IPS-20b (cell line): ENCODE data around the gene HMGXB4.
A peak's percentile ranks its signal among the peaks of the same experiment; 100 is the strongest.

Experiments used
- H3K27ac ChIP-seq: one replicate; pipeline ENCODE4 v1.5.1; 2013; ENCODE audit warnings: low read length
- H3K27me3 ChIP-seq: 2 replicates; pipeline ENCODE4 v1.6.1; 2013; ENCODE audit warnings: mild to moderate bottlenecking, low read length, inconsistent platforms; ENCODE audit not compliant: insufficient read depth
- H3K36me3 ChIP-seq: 2 replicates; pipeline ENCODE4 v1.6.1; 2013; ENCODE audit warnings: low read depth, mild to moderate bottlenecking, inconsistent platforms, low read length, moderate library complexity; ENCODE audit not compliant: insufficient read depth
- H3K4me1 ChIP-seq: 2 replicates; pipeline ENCODE4 v1.6.1; 2013; ENCODE audit warnings: mild to moderate bottlenecking, control low read depth, inconsistent platforms, low read length, moderate library complexity; ENCODE audit not compliant: insufficient read depth
- H3K4me3 ChIP-seq: 2 replicates; pipeline ENCODE4 v1.5.1; 2013; ENCODE audit warnings: mild to moderate bottlenecking, low read length, inconsistent platforms
- H3K9ac ChIP-seq: 2 replicates; pipeline ENCODE4 v1.6.1; 2013; ENCODE audit warnings: low read depth, mild to moderate bottlenecking, inconsistent platforms, low read length, moderate library complexity
- H3K9me3 ChIP-seq: 2 replicates; pipeline ENCODE4 v1.6.1; 2013; ENCODE audit warnings: mild to moderate bottlenecking, low read depth, low read length, inconsistent platforms; ENCODE audit not compliant: insufficient read depth

HMGXB4 gene

DNA sequence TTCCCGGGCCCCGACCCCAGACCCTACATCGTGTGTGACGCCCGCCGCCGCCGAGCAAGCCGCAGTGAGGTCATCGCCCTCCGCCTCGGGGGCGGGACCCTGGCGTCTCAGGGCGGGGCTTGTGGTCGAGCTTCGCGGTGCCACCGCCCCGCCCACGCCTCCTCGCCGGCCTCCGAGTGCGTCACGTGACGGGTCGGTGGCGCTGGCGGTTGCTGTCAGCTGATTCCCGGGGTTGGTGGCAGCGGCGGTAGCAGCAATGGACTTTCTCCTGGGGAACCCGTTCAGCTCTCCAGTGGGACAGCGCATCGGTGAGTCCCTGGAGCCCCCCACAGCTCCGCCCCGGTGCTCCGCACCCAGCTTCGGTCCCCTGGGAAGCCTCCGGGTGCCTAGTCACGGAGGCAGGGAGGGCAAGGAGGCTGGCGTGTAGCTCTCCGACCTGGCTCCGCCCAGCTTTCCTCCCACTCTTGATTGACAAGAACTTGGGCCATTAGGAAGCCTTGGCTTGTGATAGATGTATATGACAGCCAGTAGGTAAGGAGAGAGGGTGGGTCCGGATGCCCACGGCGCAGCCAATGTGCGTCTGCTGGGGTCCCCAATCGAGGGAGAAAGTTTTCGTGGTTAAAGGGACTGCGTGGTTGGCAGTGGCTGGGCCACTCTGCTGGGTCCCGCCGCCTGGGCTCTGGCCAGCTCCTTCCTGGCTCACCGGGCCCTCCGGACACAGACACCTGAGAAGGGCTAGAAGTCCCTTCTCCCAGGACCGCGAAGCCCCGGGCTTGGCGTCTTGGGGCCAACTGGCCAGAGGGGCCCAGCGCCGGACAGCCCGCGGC is 42.6 kb downstream of the HMGXB4 start, which contains the start of gene TOM1:
Gene TOM1, plus strand, starts transcription at position 222 of the 827 bp plus-strand sequence. Its CDS starts 35 bp downstream, at position 257.
- peak within 1 kb of the TSS; percentile 48 for H3K27ac ChIP-seq
- H3K9me3 ChIP-seq, result no peaks in the 10 kb centered on the region
- H3K36me3 ChIP-seq, result peaks cover 23% of the 10 kb centered on the region

GRCh38 chr22:35301372-35301874 is 44.1 kb downstream of the HMGXB4 start:
- Histone ChIP-seq H3K9ac (no peak overlapping the region), H3K27ac (no peak overlapping the region), H3K36me3 (peaks cover 7% of the 10 kb centered on the region; the same call in 1 of the 2 replicates), H3K4me1 (no peaks in the 10 kb centered on the region), H3K9me3 (no peaks in the 10 kb centered on the region), H3K27me3 (no peaks in the 10 kb centered on the region), H3K4me3 (no peak overlapping the region)

More for the DNA sequence above, 42.6 kb downstream of the HMGXB4 start, which contains the start of gene TOM1:
- Histone ChIP-seq H3K4me3 (peak within 1 kb of the TSS; percentile 84), H3K9ac (peak within 1 kb of the TSS; percentile 76; the same call in 1 of the 2 replicates), H3K4me1 (no peaks in the 10 kb centered on the region), H3K27me3 (no peaks in the 10 kb centered on the region)

DNA sequence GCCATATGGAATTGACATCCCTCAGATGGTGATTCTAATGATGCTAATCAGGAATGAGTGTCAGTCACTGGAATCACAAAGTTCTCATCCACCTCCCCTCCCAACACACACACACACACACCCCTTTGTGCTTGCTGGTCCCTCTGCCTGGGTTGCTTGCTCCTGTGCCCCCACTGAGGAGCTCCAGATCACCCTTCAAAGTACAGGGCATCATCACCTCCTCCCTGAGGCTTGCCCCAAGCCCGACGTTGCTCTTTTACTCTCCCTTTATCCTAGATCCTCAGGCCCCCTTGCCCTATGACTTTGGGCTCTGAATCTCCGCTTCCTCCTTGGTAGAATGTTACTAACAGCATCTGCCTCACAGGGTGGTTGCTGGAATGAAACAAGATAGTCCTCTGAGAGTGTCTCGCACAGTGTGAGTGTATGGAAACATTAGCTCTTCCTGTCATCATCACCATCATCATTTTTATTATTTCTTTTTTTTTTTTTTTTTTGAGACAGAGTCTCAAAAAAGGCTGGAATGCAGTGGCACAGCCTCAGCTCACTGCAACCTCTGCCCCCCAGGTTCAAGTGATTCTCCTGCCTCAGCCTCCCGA is 45.8 kb downstream of the HMGXB4 start:
- Histone ChIP-seq H3K36me3 (no peaks in the 10 kb centered on the region), H3K27ac (no peak overlapping the region), H3K4me1 (no peaks in the 10 kb centered on the region), H3K9me3 (no peaks in the 10 kb centered on the region), H3K9ac (no peak overlapping the region), H3K4me3 (no peak overlapping the region), H3K27me3 (no peaks in the 10 kb centered on the region)

GRCh38 chr22:35305525-35306070 is 48.3 kb downstream of the HMGXB4 start:
- Histone ChIP-seq H3K4me3 (no peak overlapping the region), H3K27ac (no peak overlapping the region), H3K9ac (no peak overlapping the region), H3K36me3 (no peaks in the 10 kb centered on the region), H3K27me3 (no peaks in the 10 kb centered on the region), H3K4me1 (no peaks in the 10 kb centered on the region), H3K9me3 (no peaks in the 10 kb centered on the region)

DNA sequence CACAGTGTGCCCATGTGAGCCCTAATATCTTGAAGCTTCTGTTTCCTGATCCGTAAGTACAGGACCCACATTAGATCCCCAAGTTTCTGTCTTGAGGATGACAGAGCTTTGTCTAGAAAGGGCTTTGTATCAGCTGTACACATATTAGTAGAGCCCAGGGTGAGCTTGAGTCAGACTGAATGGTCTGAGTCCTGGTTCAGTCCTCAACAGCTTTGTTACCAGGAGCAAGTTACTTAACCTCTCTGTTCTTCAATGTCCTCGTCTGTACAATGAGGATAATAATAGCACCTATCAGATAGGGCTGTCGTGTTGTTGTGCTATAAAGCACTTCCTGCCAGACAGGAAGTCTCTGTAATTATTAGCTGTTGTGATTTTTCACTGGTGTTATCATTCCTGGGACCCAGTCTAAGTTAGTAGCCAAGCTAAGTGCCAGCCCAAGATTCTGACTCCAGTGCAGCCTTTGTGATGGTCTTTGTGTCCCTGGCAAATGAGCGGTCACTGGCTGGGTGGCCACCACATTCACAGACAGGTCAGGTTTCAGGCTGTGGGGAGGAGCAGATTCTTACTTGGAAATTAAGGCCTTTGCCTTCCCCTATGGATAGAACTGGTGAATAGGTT is 49.2 kb downstream of the HMGXB4 start:
- no peaks in the 10 kb centered on the region for H3K9me3 ChIP-seq
- no peak overlapping the region for H3K27ac ChIP-seq
- no peaks in the 10 kb centered on the region for H3K36me3 ChIP-seq
- no peaks in the 10 kb centered on the region for H3K4me1 ChIP-seq
- no peaks in the 10 kb centered on the region for H3K27me3 ChIP-seq
- no peak overlapping the region for H3K9ac ChIP-seq
- H3K4me3 ChIP-seq, result no peak overlapping the region

DNA sequence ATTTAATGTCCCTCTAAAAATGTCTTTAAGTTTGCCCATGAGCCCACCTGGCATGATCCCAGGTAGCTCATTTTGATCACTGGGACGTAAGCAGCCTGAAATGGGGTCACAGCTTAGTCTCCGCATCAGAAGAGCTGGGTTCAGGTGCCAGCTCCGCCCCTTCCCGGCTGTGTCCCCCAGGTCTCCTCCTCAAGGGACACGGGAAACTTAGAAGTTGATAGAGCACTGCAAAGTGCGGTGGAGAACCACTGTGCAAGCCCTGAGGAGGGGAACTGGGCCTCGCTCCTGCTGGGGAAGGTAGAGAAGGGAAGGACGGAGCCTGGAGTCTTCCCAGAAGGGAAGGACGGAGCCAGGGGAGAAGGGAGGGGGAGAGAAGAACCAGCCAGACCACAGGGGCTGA is 50.1 kb downstream of the HMGXB4 start:
- Histone ChIP-seq H3K4me3 (no peak overlapping the region), H3K4me1 (no peaks in the 10 kb centered on the region), H3K9ac (no peak overlapping the region), H3K27ac (no peak overlapping the region), H3K9me3 (no peaks in the 10 kb centered on the region), H3K36me3 (no peaks in the 10 kb centered on the region), H3K27me3 (no peaks in the 10 kb centered on the region)

DNA sequence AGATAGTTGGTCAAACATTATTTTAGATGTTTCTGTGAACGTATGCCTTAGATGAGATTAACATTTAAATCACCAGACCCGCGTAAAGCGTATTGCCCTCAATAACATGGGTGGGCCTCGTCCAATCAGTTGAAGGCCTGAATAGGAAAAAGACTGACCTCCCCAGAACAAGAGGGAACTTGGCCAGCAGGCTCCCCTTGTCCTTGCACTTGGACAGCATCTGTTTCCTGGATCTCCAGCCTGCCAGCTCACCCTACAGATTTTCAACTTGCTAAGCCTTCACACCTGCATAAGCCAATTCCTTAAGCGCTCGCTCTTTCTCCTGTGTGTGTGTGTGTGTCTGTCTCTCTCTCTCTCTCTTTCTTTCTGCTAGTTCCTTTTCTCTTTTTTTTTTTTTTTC is 50.6 kb downstream of the HMGXB4 start:
- no peaks in the 10 kb centered on the region for H3K4me1 ChIP-seq
- H3K27ac ChIP-seq, result no peak overlapping the region
- H3K9ac ChIP-seq, result no peak overlapping the region
- no peak overlapping the region for H3K4me3 ChIP-seq
- H3K27me3 ChIP-seq, result no peaks in the 10 kb centered on the region
- H3K9me3 ChIP-seq, result no peaks in the 10 kb centered on the region
- no peaks in the 10 kb centered on the region for H3K36me3 ChIP-seq

DNA sequence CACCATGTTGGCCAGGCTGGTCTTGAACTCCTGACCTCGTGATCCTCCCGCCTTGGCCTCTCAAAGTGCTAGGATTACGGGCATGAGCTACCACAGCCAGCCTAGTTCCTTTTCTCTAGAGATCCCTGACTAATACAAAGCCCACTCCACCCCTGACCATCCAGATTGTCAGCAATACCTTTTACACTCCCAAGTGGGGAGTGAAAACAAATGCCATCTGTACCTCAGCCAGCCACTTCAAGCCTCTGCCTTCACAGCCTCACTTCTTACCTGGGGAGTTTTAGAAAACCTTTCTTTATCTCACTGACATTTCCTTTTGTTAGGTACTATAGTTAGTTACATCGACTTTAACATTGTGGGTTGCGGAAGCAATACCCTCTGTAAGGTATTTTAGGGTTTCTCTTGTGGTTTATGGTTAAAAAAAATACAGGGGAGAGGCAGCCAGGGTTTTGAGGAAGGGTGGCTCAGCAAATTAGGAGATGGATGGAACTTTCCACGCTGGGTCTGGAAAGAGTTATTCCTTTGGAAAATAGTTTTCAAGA is 51.3 kb downstream of the HMGXB4 start:
- Histone ChIP-seq H3K36me3 (no peaks in the 10 kb centered on the region), H3K9ac (no peak overlapping the region), H3K4me1 (no peaks in the 10 kb centered on the region), H3K27me3 (no peaks in the 10 kb centered on the region), H3K9me3 (no peaks in the 10 kb centered on the region), H3K4me3 (no peak overlapping the region), H3K27ac (no peak overlapping the region)

DNA sequence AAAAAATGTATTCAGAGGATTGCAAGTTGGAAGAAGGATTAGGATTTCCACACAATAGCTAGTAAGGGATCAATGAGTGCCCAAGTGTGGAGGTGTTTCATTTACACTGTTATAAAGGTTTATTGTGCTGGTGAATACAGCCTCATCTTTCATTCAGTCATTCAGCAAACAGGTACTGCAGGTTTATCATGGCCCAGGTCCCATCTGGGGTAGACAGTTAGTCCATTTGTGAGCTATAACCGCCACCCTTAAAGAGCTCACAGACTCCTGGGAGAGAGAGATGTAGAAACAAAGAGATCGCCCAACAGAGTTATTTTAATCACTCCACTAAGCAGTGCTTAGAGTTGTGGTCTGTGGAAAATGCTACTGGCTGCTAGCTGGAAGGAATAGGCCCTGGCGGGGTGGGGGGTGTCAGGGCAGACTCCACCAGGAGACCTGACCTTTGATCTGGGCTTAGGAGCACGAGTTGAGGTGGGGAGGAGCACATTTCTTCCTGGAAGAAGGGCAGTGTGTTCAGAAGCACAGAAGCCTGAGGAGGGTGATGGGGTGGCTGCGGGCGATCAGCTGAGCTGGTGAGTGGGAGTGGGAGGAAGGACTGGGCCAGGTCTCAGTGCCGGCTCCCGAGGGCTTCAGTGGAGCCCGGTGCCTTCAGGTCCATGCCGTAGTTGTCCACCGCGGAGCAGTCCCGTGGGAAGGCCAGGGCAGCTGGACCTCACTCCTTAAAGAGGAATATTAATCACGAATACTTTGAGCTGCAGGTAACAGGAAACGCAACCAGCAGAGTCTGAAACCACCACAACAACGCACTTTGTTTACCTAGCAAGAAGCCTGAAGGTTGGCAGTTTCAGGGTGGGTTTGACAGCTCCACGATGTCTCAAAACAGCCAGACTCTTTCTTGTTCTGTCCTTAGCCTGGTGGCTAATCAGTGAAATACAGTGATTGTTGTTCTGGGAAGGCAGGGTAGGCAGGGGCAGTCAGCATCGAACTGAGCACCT is 53.6 kb downstream of the HMGXB4 start:
- H3K4me1 ChIP-seq, result no peaks in the 10 kb centered on the region
- no peak overlapping the region for H3K9ac ChIP-seq
- H3K27me3 ChIP-seq, result no peaks in the 10 kb centered on the region
- no peak overlapping the region for H3K27ac ChIP-seq
- H3K36me3 ChIP-seq, result no peaks in the 10 kb centered on the region
- no peaks in the 10 kb centered on the region for H3K9me3 ChIP-seq
- H3K4me3 ChIP-seq, result no peak overlapping the region

DNA sequence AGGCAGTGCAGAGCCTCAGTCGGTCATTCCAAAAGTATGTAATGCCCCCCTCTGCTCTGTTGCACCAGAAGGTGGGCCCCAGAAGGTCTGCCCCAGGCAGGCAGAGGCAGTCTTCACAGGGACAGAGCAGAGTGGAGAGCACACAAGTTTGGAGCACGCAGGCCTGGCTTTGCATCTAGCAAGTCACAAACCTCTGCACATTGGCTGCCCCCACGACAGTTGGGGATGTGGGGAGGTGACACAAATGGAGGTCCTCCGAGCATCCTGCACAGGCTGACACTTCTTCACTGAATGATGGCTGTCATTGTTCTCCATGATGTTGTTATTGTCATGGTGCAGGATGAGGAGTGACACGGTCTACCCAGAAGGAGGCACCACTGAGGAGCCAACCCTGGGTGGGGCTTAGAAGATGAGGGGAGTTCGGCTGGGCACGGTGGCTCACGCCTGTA is 54.3 kb downstream of the HMGXB4 start:
- Histone ChIP-seq H3K36me3 (no peaks in the 10 kb centered on the region), H3K4me3 (no peak overlapping the region), H3K9ac (no peak overlapping the region), H3K4me1 (no peaks in the 10 kb centered on the region), H3K9me3 (no peaks in the 10 kb centered on the region), H3K27me3 (no peaks in the 10 kb centered on the region), H3K27ac (no peak overlapping the region)
